HepG2 (cell line): ENCODE measurements around the gene ADAMTS18. TPM values are rescaled to one million over a fixed set of nuclear protein-coding genes. Genes with fewer than 3 reads are reported as not detected.

Experiments
- ATAC-seq: fragments of 200-7000 bp; cut with Tn5 transposase; 3 replicates; pipeline ENCODE4 v1.9.1; 2020; ENCODE audit warnings: mild to moderate bottlenecking, moderate library complexity
- BruUV-seq: library from RNA; stranded (reverse); fragments of 400-500 nt; replicated peaks from 2 replicates; lab custom pipeline; 2021; lab: Mats Ljungman, UMichigan
- CTCF ChIA-PET: fragments of 300-600 bp; formaldehyde crosslinking; extraction: SDS; loops from one replicate; lab custom pipeline; 2021; ENCODE audit warnings: low total read pairs, inconsistent platforms, low intra/inter-chr PET ratio; lab: Yijun Ruan, JAX
- POLR2A ChIA-PET: fragments of 350-600 bp; sonication (Branson Sonifier 250); formaldehyde crosslinking; loops from one replicate; lab custom pipeline; 2020; ENCODE audit warnings: antibody characterized with exemption, inconsistent platforms; lab: Yijun Ruan, JAX
- DNase-seq: peaks from one replicate; pipeline ENCODE4 v3.0.0-alpha.2; 2015; ENCODE audit warnings: low spot score
- FAIRE-seq: peaks from 3 replicates; lab custom pipeline; 2011; peaks lifted over from hg19 to GRCh38; lab: Jason Lieb, UNC
- H2AFZ ChIP-seq: one replicate; pipeline ENCODE4 v1.6.1; 2011; ENCODE audit warnings: low read length, inconsistent platforms
- H3K27ac ChIP-seq: fragments of 300-600 bp; 3 replicates; pipeline ENCODE4 v1.8.0; 2011; ENCODE audit warnings: mixed run types, mild to moderate bottlenecking, mixed read lengths, low read length, inconsistent platforms; ENCODE audit not compliant: insufficient read depth; ENCODE audit errors: extremely low read length
- H3K27me3 ChIP-seq, 2 experiments: fragments of 200-600 bp in 1 of 2; 2 replicates in 1 of 2; 3 replicates in 1 of 2; pipeline versions ENCODE4 v1.6.0 to v1.8.0; 2011; ENCODE audit warnings: low read length in 2 of 2, mild to moderate bottlenecking in 2 of 2, moderate library complexity in 2 of 2, inconsistent platforms in 1 of 2; ENCODE audit not compliant: insufficient read depth in 2 of 2, control insufficient read depth in 1 of 2
- H3K36me3 ChIP-seq, 2 experiments: fragments of 200-600 bp in 1 of 2; replicated peaks in 1 of 2; 2 replicates in 1 of 2; 3 replicates in 1 of 2; pipeline versions ENCODE4 v1.5.1 to v1.8.0; 2011; ENCODE audit warnings: low read length in 2 of 2, inconsistent platforms in 1 of 2; ENCODE audit not compliant: insufficient read depth in 2 of 2, control insufficient read depth in 1 of 2
- H3K4me1 ChIP-seq: 2 replicates; pipeline ENCODE4 v1.5.1; 2012; ENCODE audit warnings: low read length, inconsistent platforms; ENCODE audit not compliant: insufficient read depth
- H3K4me2 ChIP-seq: 2 replicates; pipeline ENCODE4 v1.6.0; 2011; ENCODE audit warnings: low read depth, low read length, inconsistent platforms
- H3K4me3 ChIP-seq, 3 experiments: fragments of 200-600 bp in 1 of 3; sonication (generic), shearing (Covaris generic) in 1 of 3; replicated peaks in 1 of 3; 2 replicates each; pipeline ENCODE4 v1.5.1; 2011 to 2016; ENCODE audit warnings: low read length in 3 of 3, inconsistent platforms in 2 of 3, low read depth in 2 of 3, mild to moderate bottlenecking in 2 of 3, control low read depth in 1 of 3, mixed read lengths in 1 of 3; ENCODE audit not compliant: insufficient read depth in 1 of 3
- H3K79me2 ChIP-seq: one replicate; pipeline ENCODE4 v1.6.1; 2011; ENCODE audit warnings: low read length, inconsistent platforms; ENCODE audit not compliant: insufficient read depth
- H3K9ac ChIP-seq: 2 replicates; pipeline ENCODE4 v1.6.0; 2011; ENCODE audit warnings: mild to moderate bottlenecking, low read depth, low read length, inconsistent platforms; ENCODE audit not compliant: insufficient read depth
- H3K9me3 ChIP-seq: 2 replicates; pipeline ENCODE4 v1.5.1; 2012; ENCODE audit warnings: mild to moderate bottlenecking, low read length
- H4K20me1 ChIP-seq: 2 replicates; pipeline ENCODE4 v1.6.0; 2011; ENCODE audit warnings: inconsistent platforms, mild to moderate bottlenecking, low read length, moderate library complexity; ENCODE audit not compliant: insufficient read depth
- FOXA1 ChIP-seq, 2 experiments: fragments of 450-650 bp in 1 of 2; sonication (generic) in 1 of 2; formaldehyde crosslinking in 1 of 2; IDR thresholded peaks; 2 replicates each; pipeline versions ENCODE4 v1.4.0 to v1.6.1; 2016 to 2020; ENCODE audit warnings: missing genetic modification reagents in 1 of 2
- FOXA3 ChIP-seq: IDR thresholded peaks from 2 replicates; pipeline ENCODE4 v1.6.1; 2016; ENCODE audit warnings: missing genetic modification reagents, missing compliant biosample characterization
- MAFG ChIP-seq: sonication (generic); formaldehyde crosslinking; IDR thresholded peaks from 2 replicates; pipeline ENCODE4 v1.5.1; 2020; ENCODE audit warnings: mild to moderate bottlenecking, missing genetic modification reagents
- SOX13 ChIP-seq, 3 experiments: fragments of 450-650 bp in 1 of 3; sonication (generic) in 1 of 3; formaldehyde crosslinking in 1 of 3; IDR thresholded peaks in 2 of 3; conservative IDR thresholded peaks in 1 of 3; 2 replicates each; pipeline versions ENCODE4 v1.5.0 to v1.6.1; 2016 to 2020; ENCODE audit warnings: antibody characterized with exemption in 1 of 3, mild to moderate bottlenecking in 1 of 3, missing compliant biosample characterization in 1 of 3, missing genetic modification reagents in 1 of 3, moderate library complexity in 1 of 3
- ZFYVE20 ChIP-seq: sonication (generic); formaldehyde crosslinking; IDR thresholded peaks from 2 replicates; pipeline ENCODE4 v1.8.0; 2023; ENCODE audit warnings: low read depth, mild to moderate bottlenecking, moderate library complexity, missing genetic modification reagents, borderline replicate concordance
- ZNF143 ChIP-seq: sonication (generic); formaldehyde crosslinking; IDR thresholded peaks from 2 replicates; pipeline ENCODE4 v1.4.0; 2020; ENCODE audit warnings: missing genetic modification reagents
- ZSCAN22 ChIP-seq: sonication (generic); formaldehyde crosslinking; IDR thresholded peaks from 2 replicates; pipeline ENCODE4 v1.4.0; 2020; ENCODE audit warnings: mild to moderate bottlenecking, missing genetic modification reagents
- WGBS: methylation state at CpG from one replicate; pipeline ENCODE4 v1.1.6; 2017; ENCODE audit warnings: low lambda C conversion rate; 5-methylcytosine and 5-hydroxymethylcytosine counted together
- in situ Hi-C: cut with HindIII; loops from 2 replicates; pipeline ENCODE4 v1.10.0; 2017; ENCODE audit warnings: low pct_unique_long_range_greater_than_20kb; ENCODE audit not compliant: extremely low pct_ligation_motif_present
- intact Hi-C: fragments of 100-400 bp; cut with micrococcal nuclease; formaldehyde crosslinking; loops from one replicate; pipeline ENCODE4 v1.10.0; 2022; ENCODE audit not compliant: unreplicated experiment
- polyA plus RNA-seq, 8 experiments: library from polyadenylated mRNA; depleted of rRNA in 3 of 8; stranded (reverse) in 7 of 8; unstranded in 1 of 8; fragments of >200 nt; fragmentation: Illumina TruSeq in 4 of 8; extraction: Trizol in 4 of 8; gene quantifications; 2 replicates each; pipeline versions ENCODE4 v1.2.1 to v1.2.3, GENCODE V29; 2011 to 2016; ENCODE audit warnings: low read depth in 4 of 8, missing spikeins in 1 of 8, mixed read lengths in 1 of 8; ENCODE audit not compliant: insufficient read depth in 1 of 8
- total RNA-seq, 5 experiments: library from RNA; depleted of rRNA; stranded (reverse); fragments of >200 nt; fragmentation: Illumina TruSeq; extraction: Trizol; gene quantifications; 2 replicates each; pipeline ENCODE4 v1.2.3, GENCODE V29; 2016; ENCODE audit warnings: low read depth in 1 of 5
- TF ChIP-seq, protein P1 (sequence below), 2 experiments: fragments of 450-650 bp in 1 of 2; sonication (generic) in 1 of 2; formaldehyde crosslinking; IDR thresholded peaks; 2 replicates each; pipeline versions ENCODE4 v1.5.0 to v1.8.0; 2020 to 2022; ENCODE audit warnings: mild to moderate bottlenecking in 1 of 2, missing genetic modification reagents in 1 of 2
- TF ChIP-seq, protein P2 (sequence below): IDR thresholded peaks from 2 replicates; pipeline ENCODE4 v1.4.0; 2020; ENCODE audit warnings: mild to moderate bottlenecking, missing genetic modification reagents
- TF ChIP-seq, protein P3 (sequence below): sonication (generic); formaldehyde crosslinking; IDR thresholded peaks from 2 replicates; pipeline ENCODE4 v1.9.0; 2021; ENCODE audit warnings: missing genetic modification reagents, borderline replicate concordance
- TF ChIP-seq, protein P4 (sequence below): IDR thresholded peaks from 2 replicates; pipeline ENCODE4 v1.6.1; 2016; ENCODE audit warnings: mild to moderate bottlenecking

The ADAMTS18 gene
- total and polyA plus RNA-seq, 2 of the 13 experiments (the other 11 are each of a cell fraction or from before 2014, with no cell fraction given): 0.01 TPM; not detected in 1

DNA sequence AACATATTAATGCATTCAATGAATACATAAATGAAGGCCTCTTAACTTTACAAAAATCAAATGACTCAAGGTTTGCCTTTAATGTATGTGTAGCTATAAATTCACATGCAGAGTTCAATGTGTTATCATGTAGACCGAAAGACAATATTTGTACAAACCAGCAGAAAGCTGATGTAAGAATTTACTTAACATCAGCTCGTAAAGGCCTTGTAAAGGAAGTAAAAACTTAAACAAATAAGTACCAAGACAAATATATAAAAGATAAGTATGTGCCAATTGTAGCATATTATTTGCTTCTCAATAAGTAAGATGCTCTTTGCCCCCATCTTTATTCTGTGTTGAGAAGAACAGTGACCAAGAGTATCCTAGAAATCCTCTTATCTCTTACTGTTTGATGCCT is 130.0 kb downstream of the ADAMTS18 start:
- Histone ChIP-seq H3K79me2 (no peaks in the 10 kb centered on the region), H4K20me1 (no peaks in the 10 kb centered on the region), H3K27ac (no peak overlapping the region), H3K9ac (no peak overlapping the region), H3K4me1 (peaks cover 11% of the 10 kb centered on the region), H3K4me2 (no peak overlapping the region), H3K4me3 (no peak overlapping the region), H3K9me3 (no peaks in the 10 kb centered on the region), H3K27me3 (peaks cover 0 to 16% of the 10 kb centered on the region in 2 experiments; a peak in 2 of 5 replicates), H2AFZ (no peak overlapping the region), H3K36me3 (no peaks in the 10 kb centered on the region)
- ATAC-seq (no peak), DNase-seq (peak; percentile 34), FAIRE-seq (no peak)
- ChIA-PET POLR2A (no interaction called here), CTCF (no interaction called here)
- in situ Hi-C loops (no loop called here), intact Hi-C loops (no loop called here)
- WGBS: 1% methylated on average over 2 of the region's 2 CpGs
- BruUV-seq: no TSS peak
- TF ChIP-seq MAFG (CRISPR knock-in tag): no peak
- no peak for TF ChIP-seq SOX13 (IDR thresholded peaks at IDR 0.05)
- peak in 1 of 2 experiments; percentile 26; a peak in 1 of 4 replicates for TF ChIP-seq SOX13 (CRISPR knock-in tag; conservative IDR thresholded peaks at IDR 0.05 in 1 of 2, IDR thresholded peaks at IDR 0.05 in 1 of 2)
- TF ChIP-seq, protein P1, sequence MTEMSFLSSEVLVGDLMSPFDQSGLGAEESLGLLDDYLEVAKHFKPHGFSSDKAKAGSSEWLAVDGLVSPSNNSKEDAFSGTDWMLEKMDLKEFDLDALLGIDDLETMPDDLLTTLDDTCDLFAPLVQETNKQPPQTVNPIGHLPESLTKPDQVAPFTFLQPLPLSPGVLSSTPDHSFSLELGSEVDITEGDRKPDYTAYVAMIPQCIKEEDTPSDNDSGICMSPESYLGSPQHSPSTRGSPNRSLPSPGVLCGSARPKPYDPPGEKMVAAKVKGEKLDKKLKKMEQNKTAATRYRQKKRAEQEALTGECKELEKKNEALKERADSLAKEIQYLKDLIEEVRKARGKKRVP (CRISPR knock-in tag; IDR thresholded peaks at IDR 0.05): peak in 1 of 2 experiments; percentile 76; a peak in 2 of 4 replicates
- TF ChIP-seq, protein P2, sequence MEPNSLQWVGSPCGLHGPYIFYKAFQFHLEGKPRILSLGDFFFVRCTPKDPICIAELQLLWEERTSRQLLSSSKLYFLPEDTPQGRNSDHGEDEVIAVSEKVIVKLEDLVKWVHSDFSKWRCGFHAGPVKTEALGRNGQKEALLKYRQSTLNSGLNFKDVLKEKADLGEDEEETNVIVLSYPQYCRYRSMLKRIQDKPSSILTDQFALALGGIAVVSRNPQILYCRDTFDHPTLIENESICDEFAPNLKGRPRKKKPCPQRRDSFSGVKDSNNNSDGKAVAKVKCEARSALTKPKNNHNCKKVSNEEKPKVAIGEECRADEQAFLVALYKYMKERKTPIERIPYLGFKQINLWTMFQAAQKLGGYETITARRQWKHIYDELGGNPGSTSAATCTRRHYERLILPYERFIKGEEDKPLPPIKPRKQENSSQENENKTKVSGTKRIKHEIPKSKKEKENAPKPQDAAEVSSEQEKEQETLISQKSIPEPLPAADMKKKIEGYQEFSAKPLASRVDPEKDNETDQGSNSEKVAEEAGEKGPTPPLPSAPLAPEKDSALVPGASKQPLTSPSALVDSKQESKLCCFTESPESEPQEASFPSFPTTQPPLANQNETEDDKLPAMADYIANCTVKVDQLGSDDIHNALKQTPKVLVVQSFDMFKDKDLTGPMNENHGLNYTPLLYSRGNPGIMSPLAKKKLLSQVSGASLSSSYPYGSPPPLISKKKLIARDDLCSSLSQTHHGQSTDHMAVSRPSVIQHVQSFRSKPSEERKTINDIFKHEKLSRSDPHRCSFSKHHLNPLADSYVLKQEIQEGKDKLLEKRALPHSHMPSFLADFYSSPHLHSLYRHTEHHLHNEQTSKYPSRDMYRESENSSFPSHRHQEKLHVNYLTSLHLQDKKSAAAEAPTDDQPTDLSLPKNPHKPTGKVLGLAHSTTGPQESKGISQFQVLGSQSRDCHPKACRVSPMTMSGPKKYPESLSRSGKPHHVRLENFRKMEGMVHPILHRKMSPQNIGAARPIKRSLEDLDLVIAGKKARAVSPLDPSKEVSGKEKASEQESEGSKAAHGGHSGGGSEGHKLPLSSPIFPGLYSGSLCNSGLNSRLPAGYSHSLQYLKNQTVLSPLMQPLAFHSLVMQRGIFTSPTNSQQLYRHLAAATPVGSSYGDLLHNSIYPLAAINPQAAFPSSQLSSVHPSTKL: peak; percentile 34; the same call in 1 of the 2 replicates
- 0 out of 2 replicates have a peak, but pooled peaks have one; percentile 33 for TF ChIP-seq FOXA3 (CRISPR knock-in tag)
- no peak for TF ChIP-seq FOXA1 (IDR thresholded peaks at IDR 0.05)
- TF ChIP-seq FOXA1 (CRISPR knock-in tag; IDR thresholded peaks at IDR 0.05): peak; percentile 43; the same call in 1 of the 2 replicates
- TF ChIP-seq, protein P3, sequence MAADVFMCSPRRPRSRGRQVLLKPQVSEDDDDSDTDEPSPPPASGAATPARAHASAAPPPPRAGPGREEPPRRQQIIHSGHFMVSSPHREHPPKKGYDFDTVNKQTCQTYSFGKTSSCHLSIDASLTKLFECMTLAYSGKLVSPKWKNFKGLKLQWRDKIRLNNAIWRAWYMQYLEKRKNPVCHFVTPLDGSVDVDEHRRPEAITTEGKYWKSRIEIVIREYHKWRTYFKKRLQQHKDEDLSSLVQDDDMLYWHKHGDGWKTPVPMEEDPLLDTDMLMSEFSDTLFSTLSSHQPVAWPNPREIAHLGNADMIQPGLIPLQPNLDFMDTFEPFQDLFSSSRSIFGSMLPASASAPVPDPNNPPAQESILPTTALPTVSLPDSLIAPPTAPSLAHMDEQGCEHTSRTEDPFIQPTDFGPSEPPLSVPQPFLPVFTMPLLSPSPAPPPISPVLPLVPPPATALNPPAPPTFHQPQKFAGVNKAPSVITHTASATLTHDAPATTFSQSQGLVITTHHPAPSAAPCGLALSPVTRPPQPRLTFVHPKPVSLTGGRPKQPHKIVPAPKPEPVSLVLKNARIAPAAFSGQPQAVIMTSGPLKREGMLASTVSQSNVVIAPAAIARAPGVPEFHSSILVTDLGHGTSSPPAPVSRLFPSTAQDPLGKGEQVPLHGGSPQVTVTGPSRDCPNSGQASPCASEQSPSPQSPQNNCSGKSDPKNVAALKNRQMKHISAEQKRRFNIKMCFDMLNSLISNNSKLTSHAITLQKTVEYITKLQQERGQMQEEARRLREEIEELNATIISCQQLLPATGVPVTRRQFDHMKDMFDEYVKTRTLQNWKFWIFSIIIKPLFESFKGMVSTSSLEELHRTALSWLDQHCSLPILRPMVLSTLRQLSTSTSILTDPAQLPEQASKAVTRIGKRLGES (CRISPR knock-in tag): no peak
- TF ChIP-seq, protein P4, sequence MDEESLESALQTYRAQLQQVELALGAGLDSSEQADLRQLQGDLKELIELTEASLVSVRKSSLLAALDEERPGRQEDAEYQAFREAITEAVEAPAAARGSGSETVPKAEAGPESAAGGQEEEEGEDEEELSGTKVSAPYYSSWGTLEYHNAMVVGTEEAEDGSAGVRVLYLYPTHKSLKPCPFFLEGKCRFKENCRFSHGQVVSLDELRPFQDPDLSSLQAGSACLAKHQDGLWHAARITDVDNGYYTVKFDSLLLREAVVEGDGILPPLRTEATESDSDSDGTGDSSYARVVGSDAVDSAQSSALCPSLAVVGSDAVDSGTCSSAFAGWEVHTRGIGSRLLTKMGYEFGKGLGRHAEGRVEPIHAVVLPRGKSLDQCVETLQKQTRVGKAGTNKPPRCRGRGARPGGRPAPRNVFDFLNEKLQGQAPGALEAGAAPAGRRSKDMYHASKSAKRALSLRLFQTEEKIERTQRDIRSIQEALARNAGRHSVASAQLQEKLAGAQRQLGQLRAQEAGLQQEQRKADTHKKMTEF (CRISPR knock-in tag): peak; percentile 47; the same call in 1 of the 2 replicates
- no peak for TF ChIP-seq ZSCAN22 (CRISPR knock-in tag)
- TF ChIP-seq ZNF143 (CRISPR knock-in tag): no peak
- TF ChIP-seq ZFYVE20: no peak
